Panc1 (cell line): ENCODE results near the gene GALNT14.

ENCODE experiments used
- CTCF ChIP-seq: fragments of 450-650 bp; IDR thresholded peaks from 2 replicates; pipeline ENCODE4 v1.5.1; 2017; ENCODE audit warnings: mild to moderate bottlenecking
- POLR2AphosphoS5 ChIP-seq: IDR thresholded peaks from 2 replicates; pipeline ENCODE4 v1.6.1; 2012; ENCODE audit warnings: mild to moderate bottlenecking, low read depth, low read length, moderate library complexity
- REST ChIP-seq, 2 experiments: IDR thresholded peaks; 2 replicates each; pipeline ENCODE4 v1.6.1; 2011 to 2012; ENCODE audit warnings: low read depth in 2 of 2, control low read depth in 1 of 2, low read length in 1 of 2, mild to moderate bottlenecking in 1 of 2, moderate library complexity in 1 of 2; ENCODE audit not compliant: insufficient read depth in 1 of 2
- SIN3A ChIP-seq: IDR thresholded peaks from 2 replicates; pipeline ENCODE4 v1.6.1; 2012; ENCODE audit warnings: low read depth, mild to moderate bottlenecking, low read length, moderate library complexity, borderline replicate concordance; ENCODE audit not compliant: insufficient read depth
- TCF7L2 ChIP-seq: IDR thresholded peaks from 2 replicates; pipeline ENCODE4 v1.6.1; 2011; ENCODE audit warnings: mild to moderate bottlenecking, low read depth, low read length, inconsistent platforms

- no peak for TF ChIP-seq REST (IDR thresholded peaks at IDR 0.05; ENCODE audit: insufficient read depth in 1 of 2, low read depth in 2 of 2, low read length in 1 of 2)
- no peak for TF ChIP-seq CTCF
- no peak for TF ChIP-seq POLR2AphosphoS5
- TF ChIP-seq SIN3A, result no peak
- TF ChIP-seq TCF7L2, result no peak
These were observed 226.2 kb downstream of the GALNT14 start for GRCh38 chr2:30912056-30912455.
